Measurements from ENCODE around the gene PIK3CD. TPM values are rescaled to one million over a fixed set of nuclear protein-coding genes. Genes with fewer than 3 reads are reported as not detected.

The PIK3CD gene
- total RNA-seq, 1 experiment from 2014 or later = 23.1 TPM

GRCh38 chr1:9731561-9731960 is 80.0 kb downstream of the PIK3CD start (continued):
- TF ChIP-seq ARID4B (CRISPR knock-in tag; IDR thresholded peaks at IDR 0.05; ENCODE audit: borderline replicate concordance) = no peak
- no peak for TF ChIP-seq HMGA2 (CRISPR knock-in tag; IDR thresholded peaks at IDR 0.05)
- TF ChIP-seq EMX1 (CRISPR knock-in tag; IDR thresholded peaks at IDR 0.05) = no peak

- DNase-seq (ENCODE audit: low spot score) = no peak
- TF ChIP-seq ATF3 (CRISPR knock-in tag; conservative IDR thresholded peaks at IDR 0.05) (no peak), AFF4 (CRISPR knock-in tag; IDR thresholded peaks at IDR 0.05; ENCODE audit: borderline replicate concordance) (no peak), USF1 (CRISPR knock-in tag; IDR thresholded peaks at IDR 0.05) (no peak), NR1H2 (CRISPR knock-in tag; IDR thresholded peaks at IDR 0.05) (no peak), OVOL2 (CRISPR knock-in tag; IDR thresholded peaks at IDR 0.05; ENCODE audit: borderline replicate concordance) (no peak), SOX15 (CRISPR knock-in tag; IDR thresholded peaks at IDR 0.05) (no peak), NR2C2 (CRISPR knock-in tag; IDR thresholded peaks at IDR 0.05) (no peak), JAZF1 (CRISPR knock-in tag; IDR thresholded peaks at IDR 0.05) (no peak), ZNF425 (CRISPR knock-in tag; conservative IDR thresholded peaks at IDR 0.05) (no peak), ZNF671 (CRISPR knock-in tag; IDR thresholded peaks at IDR 0.05) (no peak), ATF6 (CRISPR knock-in tag; IDR thresholded peaks at IDR 0.05) (no peak), ZNF232 (CRISPR knock-in tag; IDR thresholded peaks at IDR 0.05) (no peak)
- no peaks in the 10 kb centered on the region for H3K27me3 Mint-ChIP-seq (ENCODE audit: low read depth)
- POLR2A ChIA-PET = no interaction called here
- H3K27ac Mint-ChIP-seq = no peak overlapping the region
- CTCF ChIA-PET = interaction anchor here (1.3 to 5.6 kb wide), 2 partner anchors 11 to 117 kb away, joined by 6 to 28 read pairs; no protein-coding TSS in a partner anchor
- no peak overlapping the region for H3K4me3 Mint-ChIP-seq
- no peaks in the 10 kb centered on the region for H3K4me1 Mint-ChIP-seq
- H3K36me3 Mint-ChIP-seq = peaks cover 77% of the 10 kb centered on the region
- H3K9me3 Mint-ChIP-seq = peaks cover 13% of the 10 kb centered on the region
- ATAC-seq = no peak
Observed at GRCh38 chr1:9732123-9732971, 80.8 kb downstream of the PIK3CD start.
